ENCODE measurements around the gene GRK3.

GRCh38 chr22:25706197-25706596 lies 141.7 kb downstream of the GRK3 start:
- TF ChIP-seq, protein P1, sequence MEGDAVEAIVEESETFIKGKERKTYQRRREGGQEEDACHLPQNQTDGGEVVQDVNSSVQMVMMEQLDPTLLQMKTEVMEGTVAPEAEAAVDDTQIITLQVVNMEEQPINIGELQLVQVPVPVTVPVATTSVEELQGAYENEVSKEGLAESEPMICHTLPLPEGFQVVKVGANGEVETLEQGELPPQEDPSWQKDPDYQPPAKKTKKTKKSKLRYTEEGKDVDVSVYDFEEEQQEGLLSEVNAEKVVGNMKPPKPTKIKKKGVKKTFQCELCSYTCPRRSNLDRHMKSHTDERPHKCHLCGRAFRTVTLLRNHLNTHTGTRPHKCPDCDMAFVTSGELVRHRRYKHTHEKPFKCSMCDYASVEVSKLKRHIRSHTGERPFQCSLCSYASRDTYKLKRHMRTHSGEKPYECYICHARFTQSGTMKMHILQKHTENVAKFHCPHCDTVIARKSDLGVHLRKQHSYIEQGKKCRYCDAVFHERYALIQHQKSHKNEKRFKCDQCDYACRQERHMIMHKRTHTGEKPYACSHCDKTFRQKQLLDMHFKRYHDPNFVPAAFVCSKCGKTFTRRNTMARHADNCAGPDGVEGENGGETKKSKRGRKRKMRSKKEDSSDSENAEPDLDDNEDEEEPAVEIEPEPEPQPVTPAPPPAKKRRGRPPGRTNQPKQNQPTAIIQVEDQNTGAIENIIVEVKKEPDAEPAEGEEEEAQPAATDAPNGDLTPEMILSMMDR (IDR thresholded peaks at IDR 0.05), result no peak
- no peak for TF ChIP-seq POLR2A (IDR thresholded peaks at IDR 0.05)
